Stimulated activated CD4-positive, alpha-beta T cell treated with anti-CD3 and anti-CD28 coated beads, Interleukin-4, amount 100 ng/mL, for 24 hours (primary cell): ENCODE data around the gene CFAP61.

Source experiments
- DNase-seq: peaks from one replicate; pipeline ENCODE4 v3.0.0-alpha.2; 2020

Gene CFAP61

DNA sequence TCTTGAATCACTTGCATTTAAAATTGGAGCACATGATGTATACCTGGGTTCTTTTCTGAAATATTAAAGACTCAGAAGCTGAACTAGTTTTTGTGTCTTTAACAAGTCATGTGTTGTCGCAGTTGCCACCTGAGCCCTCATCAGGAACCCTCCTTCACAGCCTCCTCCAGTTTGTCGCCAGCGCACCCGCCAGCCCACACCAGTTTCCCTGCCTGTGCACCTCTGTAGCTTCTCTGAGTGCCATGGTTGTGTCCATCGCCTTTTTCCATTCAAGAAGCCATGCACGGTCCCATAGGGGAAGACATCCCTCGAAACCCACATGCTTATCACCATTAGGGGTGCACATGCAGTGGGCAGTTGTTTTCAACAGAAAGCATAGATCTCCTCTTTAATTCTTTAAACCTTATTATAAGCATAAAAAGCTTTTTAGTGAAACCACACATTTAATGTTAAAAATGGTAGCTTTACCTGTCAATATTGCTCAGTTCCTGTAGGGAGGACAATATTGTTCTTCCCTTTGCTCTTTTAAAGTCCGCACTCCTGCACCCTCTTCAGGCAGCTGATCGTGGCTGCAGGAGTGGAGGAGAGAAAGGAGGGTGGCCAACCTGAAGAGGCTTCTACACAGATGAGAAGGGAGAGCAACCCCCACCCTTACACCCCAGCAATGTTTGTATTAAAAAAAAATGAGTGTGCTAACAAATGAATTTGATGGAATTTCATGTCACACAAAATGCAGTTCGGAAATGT lies 121.9 kb downstream of the CFAP61 start:
- no peak for DNase-seq

DNA sequence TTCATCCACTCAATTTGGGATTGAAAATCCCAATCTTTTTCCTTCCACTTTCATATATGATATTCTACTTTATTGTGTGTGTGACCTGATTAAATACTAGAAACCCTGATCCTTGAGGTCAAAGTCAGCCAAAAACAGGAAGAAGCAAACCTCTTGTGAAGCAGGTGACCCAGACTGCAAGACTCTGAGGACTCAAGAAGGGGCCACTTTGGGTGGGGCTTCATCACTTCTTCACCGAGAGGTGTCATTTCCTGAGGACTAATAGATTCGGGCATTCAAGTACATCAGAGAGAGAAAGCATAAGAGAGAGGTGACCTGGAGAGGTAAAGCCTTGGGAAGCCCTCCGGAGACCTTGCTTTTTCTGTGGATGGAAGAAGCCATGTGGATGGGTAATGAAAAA lies 129.0 kb downstream of the CFAP61 start:
- no peak for DNase-seq

DNA sequence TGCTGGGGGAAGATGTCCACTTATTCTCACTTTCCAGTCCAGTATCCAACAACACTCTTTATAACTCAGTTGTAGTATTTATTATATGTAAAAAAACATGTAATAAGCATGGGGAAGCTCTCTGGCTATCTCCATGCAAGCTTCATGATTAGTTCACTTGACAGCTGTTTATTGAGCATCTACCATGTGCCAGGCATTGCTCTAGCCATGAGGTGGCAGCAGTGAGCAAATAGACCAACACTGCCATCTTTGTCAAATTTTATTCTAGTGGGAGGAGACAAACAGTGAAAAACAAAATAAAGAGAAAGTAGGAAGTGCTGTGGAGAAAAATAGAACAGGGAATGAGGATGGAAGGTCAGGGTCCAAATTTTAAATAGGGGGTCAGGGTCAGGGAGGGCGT lies 131.8 kb downstream of the CFAP61 start:
- peak; percentile 15 for DNase-seq

DNA sequence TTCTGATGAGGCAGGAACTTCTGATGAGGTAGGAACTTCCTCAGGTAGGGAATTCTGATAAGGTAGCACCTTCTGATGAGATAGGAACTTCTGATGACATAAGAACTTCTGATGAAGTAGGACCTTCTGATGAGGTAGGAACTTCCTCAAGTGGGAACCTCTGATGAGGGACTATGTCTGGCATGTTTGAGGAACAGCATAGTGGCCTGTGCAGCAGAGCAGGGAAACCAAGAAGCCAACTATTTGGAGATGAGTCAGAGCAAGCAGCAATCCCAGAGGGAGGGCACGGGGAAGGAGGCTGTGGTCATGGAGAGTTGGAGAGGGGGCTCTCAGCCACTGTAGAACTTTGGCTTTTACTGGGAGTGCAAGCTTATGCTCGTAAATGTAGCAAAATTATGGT lies 132.4 kb downstream of the CFAP61 start:
- no peak for DNase-seq

GRCh38 chr20:20188647-20189046 lies 136.3 kb downstream of the CFAP61 start:
- DNase-seq, result no peak

- no peak for DNase-seq
Observed at GRCh38 chr20:20192366-20192765, 140.0 kb downstream of the CFAP61 start.

DNA sequence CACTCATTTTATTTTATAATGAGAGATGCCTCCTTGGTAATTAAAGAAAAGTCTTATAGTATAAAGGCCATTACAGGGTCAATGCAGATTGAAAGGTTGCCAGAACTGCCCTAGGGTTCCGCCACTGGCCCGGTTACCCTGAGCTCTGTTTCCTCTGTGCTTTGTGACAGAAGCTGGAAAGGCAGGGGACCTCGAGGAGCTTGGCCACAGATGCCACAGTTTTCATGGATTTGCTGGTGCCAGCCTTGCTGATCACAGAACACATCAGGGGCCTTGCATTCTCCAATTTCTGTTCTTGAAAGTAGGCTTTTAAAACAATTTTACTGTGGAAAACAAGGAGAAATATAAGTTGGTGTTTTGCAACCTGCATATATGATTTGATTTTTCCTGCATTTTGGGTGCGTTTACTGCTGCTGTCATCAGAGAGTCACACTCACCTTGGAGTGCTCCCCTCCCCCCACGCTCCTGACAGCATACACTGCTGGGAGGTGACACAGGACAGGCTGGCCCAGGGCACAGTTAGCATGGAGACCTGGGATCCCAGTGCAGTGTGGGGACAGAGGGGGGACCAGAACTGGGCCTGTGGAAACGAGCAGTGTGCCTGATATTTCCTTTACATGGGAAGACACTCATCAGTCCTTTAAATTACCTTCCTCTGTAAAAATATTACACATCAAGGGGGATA lies 142.8 kb downstream of the CFAP61 start:
- DNase-seq, result no peak

GRCh38 chr20:20196610-20197009 lies 144.3 kb downstream of the CFAP61 start:
- no peak for DNase-seq

DNA sequence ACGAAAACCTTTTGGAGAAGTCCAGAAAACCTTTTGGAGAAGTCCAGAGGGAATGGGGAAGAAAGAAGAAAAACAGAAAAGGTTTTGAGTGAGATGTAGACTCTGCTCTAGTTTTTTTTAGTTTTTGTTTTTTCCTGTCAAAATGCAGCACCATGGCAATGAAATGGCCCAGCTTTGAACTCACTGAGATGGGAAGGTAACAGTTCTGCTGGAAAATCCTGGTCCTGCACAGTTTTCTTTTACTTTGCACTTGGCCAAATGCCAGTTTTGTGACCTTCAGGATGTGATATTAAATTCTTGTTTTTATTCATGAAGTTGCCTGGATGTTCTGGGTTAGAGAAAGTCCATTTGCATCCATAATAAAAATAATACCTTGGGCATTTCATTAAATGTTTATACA lies 145.7 kb downstream of the CFAP61 start:
- no peak for DNase-seq

DNA sequence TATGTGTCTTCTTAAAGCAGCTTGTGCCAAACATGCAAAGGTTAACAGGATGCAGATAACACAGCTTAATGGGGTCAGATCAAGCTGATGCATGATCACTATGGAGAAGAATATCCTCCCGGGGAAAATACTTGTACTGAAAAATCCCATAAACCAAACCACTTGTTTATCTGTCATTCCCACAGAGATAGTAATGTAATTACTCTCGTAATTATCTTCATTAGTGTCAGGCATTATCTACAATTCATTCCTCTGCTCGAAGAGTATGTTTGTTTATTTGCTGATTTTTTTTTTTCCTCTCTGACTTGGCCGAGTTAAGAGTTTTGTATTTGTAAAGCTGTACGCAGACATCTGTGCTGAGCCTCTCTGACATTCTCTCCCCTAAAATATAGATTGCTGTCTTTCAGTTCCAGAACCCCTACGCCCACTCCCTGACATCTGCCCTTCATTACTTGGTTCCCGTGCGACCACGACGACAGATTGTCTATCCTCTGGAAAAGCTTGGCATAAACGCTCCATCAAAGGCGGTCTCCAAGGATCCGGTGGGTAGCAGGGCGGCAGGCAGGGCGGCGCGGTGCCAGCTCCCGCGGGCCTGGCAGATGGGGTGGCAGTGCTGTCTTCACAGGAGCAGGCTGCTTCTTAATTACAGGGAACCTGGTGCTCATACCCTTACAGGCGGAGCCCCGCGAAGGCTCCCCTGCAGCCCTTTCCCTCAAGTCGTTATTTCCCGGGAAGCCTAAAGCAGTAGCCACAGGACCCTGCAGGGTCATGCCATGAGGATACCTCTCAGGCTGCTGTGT lies 147.2 kb downstream of the CFAP61 start:
- DNase-seq, result no peak

GRCh38 chr20:20201124-20201523 lies 148.8 kb downstream of the CFAP61 start:
- DNase-seq, result no peak

DNA sequence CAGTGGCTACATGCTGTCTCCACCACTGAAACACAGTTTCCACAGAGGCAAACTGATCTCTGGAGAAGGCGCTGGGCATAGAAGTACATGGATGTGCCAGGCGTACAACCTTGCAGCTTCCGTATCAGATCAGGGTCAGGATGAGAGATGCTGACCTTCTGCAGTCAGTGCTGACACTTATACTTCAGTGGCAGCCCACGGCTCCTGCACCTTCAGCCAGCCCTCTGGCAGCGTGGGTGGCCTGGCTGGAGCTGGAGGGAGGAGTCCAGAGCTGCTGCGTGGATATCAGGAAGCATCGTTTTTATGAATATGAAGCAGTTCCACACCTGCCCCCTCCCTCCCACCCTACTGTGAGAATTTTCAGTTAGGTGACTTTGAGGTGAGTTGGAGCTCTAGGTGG lies 149.3 kb downstream of the CFAP61 start:
- no peak for DNase-seq

- no peak for DNase-seq
Observed at GRCh38 chr20:20202768-20203167, 150.4 kb downstream of the CFAP61 start.

DNA sequence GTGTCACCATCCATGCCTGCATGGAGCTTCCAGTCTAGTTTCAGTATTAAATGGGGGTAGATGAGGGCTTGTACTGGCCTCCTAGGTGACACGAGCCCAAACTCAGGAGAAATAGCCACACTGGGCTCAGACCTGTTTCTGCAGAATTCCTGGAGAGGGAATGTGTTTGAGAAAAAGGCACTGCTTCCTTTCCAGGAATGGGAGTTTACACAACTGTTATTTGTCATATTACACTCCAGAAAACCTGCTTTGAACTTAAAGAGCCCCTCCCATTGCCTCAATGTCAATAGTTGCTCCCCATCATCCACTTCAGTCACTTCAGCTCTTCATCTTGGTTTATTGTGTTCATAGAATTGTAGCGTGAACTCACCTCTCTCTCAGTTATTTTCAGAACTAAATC lies 151.5 kb downstream of the CFAP61 start:
- no peak for DNase-seq

GRCh38 chr20:20204256-20204655 lies 151.9 kb downstream of the CFAP61 start:
- DNase-seq, result no peak

GRCh38 chr20:20205141-20205861 lies 153.0 kb downstream of the CFAP61 start:
- no peak for DNase-seq

DNA sequence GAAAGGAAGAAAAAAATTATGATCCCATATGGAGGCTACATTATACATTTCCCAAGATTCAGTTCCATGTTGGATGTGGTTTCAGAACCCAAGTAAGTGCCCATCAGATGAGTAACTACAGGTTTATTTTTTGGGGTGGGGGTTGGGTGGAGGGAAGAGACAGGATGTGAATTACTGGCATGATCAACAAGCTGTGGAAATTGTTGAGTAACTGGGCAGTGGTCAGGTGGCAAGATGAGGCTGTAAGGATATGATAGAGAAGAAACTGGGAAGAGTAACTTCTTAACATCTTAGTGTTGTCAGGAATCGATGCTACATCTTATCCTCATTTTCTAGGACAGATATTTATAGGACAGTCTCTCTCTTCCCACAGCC lies 153.5 kb downstream of the CFAP61 start:
- DNase-seq, result no peak

DNA sequence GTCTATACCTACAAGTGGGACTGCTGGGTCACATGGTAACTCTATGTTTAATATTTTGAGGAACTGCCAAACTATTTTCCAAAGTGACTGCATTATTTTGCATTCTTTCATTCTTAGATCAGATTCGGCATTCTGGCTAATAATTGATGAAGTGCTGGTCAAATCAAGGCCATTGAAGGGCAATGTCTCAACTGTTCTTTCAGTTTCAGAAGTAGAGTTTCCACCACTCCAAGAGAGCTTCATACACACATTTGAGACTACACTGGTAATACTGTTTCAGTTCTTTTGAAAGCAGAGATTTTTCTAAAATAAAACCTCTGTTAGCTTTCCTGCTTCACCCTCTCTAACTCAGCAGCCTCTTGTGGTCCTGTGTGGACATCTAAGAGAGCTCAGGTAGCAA lies 154.5 kb downstream of the CFAP61 start:
- DNase-seq, result no peak

GRCh38 chr20:20207291-20207690 lies 155.0 kb downstream of the CFAP61 start:
- no peak for DNase-seq

DNA sequence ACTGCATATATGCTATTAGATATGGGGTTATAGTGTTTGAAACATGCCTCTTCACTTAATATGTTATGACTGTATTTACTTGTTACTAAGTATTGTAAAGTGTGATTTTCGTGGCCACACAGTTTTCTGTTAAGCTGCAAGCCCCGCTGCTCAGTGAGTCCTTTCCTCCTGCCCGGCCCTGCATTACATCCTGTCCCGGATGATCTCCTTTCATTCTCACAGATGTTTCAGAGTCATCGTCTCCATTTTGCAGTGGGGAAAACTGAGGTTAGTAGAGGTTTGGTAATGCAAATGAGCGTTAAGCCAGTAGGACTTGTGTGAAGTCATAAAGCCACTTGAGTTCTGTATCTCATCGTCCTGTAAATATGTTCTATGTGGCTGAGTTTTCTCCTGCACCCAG lies 155.5 kb downstream of the CFAP61 start:
- no peak for DNase-seq

DNA sequence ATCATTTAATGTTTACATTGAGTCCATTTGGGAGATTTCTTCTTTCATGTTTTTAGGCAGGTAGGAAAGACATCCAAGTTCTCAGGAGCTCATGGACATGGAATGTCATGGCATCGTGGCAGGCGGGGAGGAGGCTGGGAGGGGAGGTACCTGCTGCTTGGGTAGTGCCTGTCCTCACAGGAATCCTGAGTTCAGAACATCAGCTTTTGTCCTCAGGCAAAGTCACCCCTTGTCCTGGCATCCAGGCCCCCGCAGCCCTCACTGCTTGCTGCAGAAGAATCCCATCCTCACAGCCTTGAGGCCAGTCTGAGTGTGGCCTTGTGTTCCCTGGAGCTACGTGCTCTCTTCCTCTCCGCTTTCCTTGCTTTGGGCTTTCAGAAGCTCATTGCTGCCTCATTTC lies 157.4 kb downstream of the CFAP61 start:
- DNase-seq, result no peak

GRCh38 chr20:20210327-20210726 lies 158.0 kb downstream of the CFAP61 start:
- no peak for DNase-seq

DNA sequence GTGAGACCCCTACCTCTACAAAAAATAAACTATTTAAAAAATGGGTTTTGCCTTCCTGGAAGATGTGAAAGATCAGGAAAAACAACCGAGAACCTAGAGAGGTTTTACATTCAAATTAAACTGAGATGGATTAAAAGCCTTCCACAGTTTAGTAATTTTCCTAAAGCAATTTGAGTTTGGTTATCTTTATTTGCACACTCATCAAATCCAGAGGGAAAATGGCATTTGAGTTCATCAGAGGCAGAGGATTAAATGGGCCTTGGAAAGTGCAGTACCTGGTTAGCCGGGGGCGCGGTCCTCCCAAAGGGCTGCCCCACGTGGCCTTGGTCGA lies 158.6 kb downstream of the CFAP61 start:
- DNase-seq, result no peak
